GM23248 (cell line): Measurements from ENCODE around the gene ITSN2.

ENCODE experiments used
- EZH2 ChIP-seq: fragments of 200-600 bp; sonication (generic); IDR thresholded peaks from 2 replicates; pipeline ENCODE4 v1.6.1; 2018; ENCODE audit warnings: antibody characterized with exemption, mild to moderate bottlenecking; ENCODE audit not compliant: insufficient read depth, poor library complexity, severe bottlenecking
- EZH2phosphoT487 ChIP-seq: fragments of 200-600 bp; sonication (generic); IDR thresholded peaks from 2 replicates; pipeline ENCODE4 v1.6.1; 2018; ENCODE audit warnings: antibody characterized with exemption, moderate library complexity, mild to moderate bottlenecking, low read depth; ENCODE audit not compliant: insufficient read depth

DNA sequence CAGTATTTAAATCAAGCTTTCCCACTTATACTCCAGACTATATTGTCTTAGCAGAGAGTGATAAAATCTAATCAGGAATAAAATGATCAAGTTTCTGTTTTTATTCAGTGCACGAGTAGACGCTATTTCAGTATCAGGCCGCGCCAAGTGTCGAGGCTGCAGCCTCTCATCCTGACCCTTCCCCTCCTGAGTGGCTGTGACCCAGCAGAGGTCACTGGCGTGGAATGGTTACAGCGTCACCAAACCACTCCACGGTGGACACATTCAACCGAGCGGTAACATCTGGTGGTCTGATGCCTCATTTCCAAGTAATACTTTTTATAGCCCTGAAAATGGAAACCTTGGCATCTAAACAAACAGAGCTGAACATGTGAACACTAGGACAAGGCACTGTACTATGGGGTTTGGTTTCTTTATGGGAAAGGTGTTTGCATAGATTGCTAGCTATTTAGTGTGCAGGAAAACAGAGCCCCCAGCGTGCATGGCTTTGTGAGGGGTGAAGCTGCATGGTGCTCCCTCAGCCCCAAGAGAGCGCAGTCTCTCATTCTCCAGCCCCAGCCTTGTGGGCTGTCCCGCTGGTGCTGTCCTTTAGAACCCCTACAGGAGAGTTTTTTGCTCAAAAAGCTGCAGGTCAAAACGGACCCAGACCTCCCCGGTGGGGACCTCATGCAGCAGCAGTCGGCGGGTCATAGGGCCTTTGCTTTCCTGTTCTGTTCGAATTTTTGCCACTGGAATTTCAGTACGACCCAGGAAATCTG is 157.1 kb downstream of the ITSN2 start:
- no peak for TF ChIP-seq EZH2
- no peak for TF ChIP-seq EZH2phosphoT487
